OCI-LY3 (cell line): ENCODE measurements around the gene CALML6.

ENCODE experiments used
- H2AFZ ChIP-seq: fragments of 200-600, 300-600 bp; shearing (Covaris generic); 2 replicates; pipeline ENCODE4 v1.6.0; 2014; ENCODE audit warnings: antibody characterized with exemption, low read depth, low read length
- H3K27ac ChIP-seq: fragments of 200-600, 300-600 bp; sonication (generic); 2 replicates; pipeline ENCODE4 v1.5.1; 2014; ENCODE audit warnings: mild to moderate bottlenecking, low read length, moderate library complexity, mixed read lengths
- H3K27me3 ChIP-seq: fragments of 200-600, 300-600 bp; sonication (generic); 2 replicates; pipeline ENCODE4 v1.6.1; 2014; ENCODE audit warnings: low read depth, low read length, mixed read lengths
- H3K36me3 ChIP-seq: fragments of 200-600, 300-600 bp; sonication (generic); replicated peaks from 2 replicates; pipeline ENCODE3; 2014; ENCODE audit warnings: low read depth, low read length, mixed read lengths
- H3K4me1 ChIP-seq: fragments of 300-600, 200-600 bp; sonication (generic); 2 replicates; pipeline ENCODE4 v1.6.1; 2014; ENCODE audit warnings: low read length, mixed read lengths
- H3K4me2 ChIP-seq: fragments of 200-600, 300-600 bp; sonication (generic); 2 replicates; pipeline ENCODE4 v1.6.1; 2014; ENCODE audit warnings: low read length, mixed read lengths
- H3K4me3 ChIP-seq: fragments of 300-600, 200-600 bp; sonication (generic); 2 replicates; pipeline ENCODE4 v1.5.1; 2014; ENCODE audit warnings: antibody characterized with exemption, mild to moderate bottlenecking, low read length, moderate library complexity
- H3K79me2 ChIP-seq: fragments of 300-600, 200-600 bp; shearing (Covaris generic); 2 replicates; pipeline ENCODE4 v1.6.1; 2014; ENCODE audit warnings: mild to moderate bottlenecking, low read length, mixed read lengths
- H3K9ac ChIP-seq: fragments of 300-600, 200-600 bp; shearing (Covaris generic); 2 replicates; pipeline ENCODE4 v1.6.0; 2014; ENCODE audit warnings: mild to moderate bottlenecking, low read length, moderate library complexity
- H3K9me3 ChIP-seq: fragments of 200-600, 300-600 bp; shearing (Covaris generic); 2 replicates; pipeline ENCODE4 v1.6.1; 2014; ENCODE audit warnings: low read length, mixed read lengths; ENCODE audit not compliant: insufficient read depth
- H4K20me1 ChIP-seq: fragments of 200-600, 300-600 bp; sonication (generic); 2 replicates; pipeline ENCODE4 v1.6.1; 2016; ENCODE audit warnings: low read length, mixed read lengths; ENCODE audit not compliant: insufficient read depth
- CTCF ChIP-seq: fragments of 200-600, 300-600 bp; sonication (generic); IDR thresholded peaks from 2 replicates; pipeline ENCODE4 v1.5.1; 2014; ENCODE audit warnings: antibody characterized with exemption, low read length, low read depth
- EZH2phosphoT487 ChIP-seq: fragments of 200-600 bp; shearing (Covaris generic); IDR thresholded peaks from 2 replicates; pipeline ENCODE4 v1.6.1; 2018; ENCODE audit warnings: antibody characterized with exemption, mixed run types, low read depth

Gene CALML6

DNA sequence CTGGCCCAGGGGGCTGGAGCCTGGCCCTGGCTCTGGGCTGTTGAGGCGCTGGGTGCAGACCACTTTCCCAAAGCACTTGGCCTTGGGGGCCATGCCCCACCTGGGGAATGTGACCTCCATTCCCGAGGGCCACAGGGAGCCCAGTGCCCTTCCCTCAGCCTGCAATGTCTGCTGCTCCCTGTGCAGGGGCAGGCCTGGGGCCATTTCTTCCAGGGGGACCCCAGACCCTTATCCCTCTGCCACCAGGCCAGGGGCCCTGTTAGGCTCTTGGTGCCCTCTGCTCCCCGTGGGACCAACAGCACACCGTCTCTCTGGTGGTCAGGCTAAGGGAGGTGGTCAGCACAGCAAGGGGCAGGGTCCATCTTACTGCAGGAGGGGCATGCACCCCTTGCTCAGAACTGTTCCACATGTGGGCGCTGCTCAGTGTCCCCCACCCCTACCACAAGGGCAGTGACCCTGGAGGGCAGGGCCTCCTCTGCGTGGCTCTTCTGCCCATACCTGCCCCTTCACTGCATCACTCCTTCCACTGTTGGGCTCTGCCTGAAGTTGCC, 5.1 kb downstream of the CALML6 start:
- H4K20me1 ChIP-seq = no peaks in the 10 kb centered on the region
- H3K27ac ChIP-seq = no peak overlapping the region
- H3K4me2 ChIP-seq = peak overlapping the region; percentile 76
- no peak for TF ChIP-seq EZH2phosphoT487
- TF ChIP-seq CTCF = no peak
- H3K27me3 ChIP-seq = no peaks in the 10 kb centered on the region
- H3K9ac ChIP-seq = peak overlapping the region; percentile 14; the same call in 1 of the 2 replicates
- H3K79me2 ChIP-seq = no peaks in the 10 kb centered on the region
- H3K4me1 ChIP-seq = no peaks in the 10 kb centered on the region; the same call in 1 of the 2 replicates
- H3K4me3 ChIP-seq = peak overlapping the region; percentile 76
- no peak overlapping the region for H2AFZ ChIP-seq
- H3K36me3 ChIP-seq = no peaks in the 10 kb centered on the region
- H3K9me3 ChIP-seq = no peaks in the 10 kb centered on the region

DNA sequence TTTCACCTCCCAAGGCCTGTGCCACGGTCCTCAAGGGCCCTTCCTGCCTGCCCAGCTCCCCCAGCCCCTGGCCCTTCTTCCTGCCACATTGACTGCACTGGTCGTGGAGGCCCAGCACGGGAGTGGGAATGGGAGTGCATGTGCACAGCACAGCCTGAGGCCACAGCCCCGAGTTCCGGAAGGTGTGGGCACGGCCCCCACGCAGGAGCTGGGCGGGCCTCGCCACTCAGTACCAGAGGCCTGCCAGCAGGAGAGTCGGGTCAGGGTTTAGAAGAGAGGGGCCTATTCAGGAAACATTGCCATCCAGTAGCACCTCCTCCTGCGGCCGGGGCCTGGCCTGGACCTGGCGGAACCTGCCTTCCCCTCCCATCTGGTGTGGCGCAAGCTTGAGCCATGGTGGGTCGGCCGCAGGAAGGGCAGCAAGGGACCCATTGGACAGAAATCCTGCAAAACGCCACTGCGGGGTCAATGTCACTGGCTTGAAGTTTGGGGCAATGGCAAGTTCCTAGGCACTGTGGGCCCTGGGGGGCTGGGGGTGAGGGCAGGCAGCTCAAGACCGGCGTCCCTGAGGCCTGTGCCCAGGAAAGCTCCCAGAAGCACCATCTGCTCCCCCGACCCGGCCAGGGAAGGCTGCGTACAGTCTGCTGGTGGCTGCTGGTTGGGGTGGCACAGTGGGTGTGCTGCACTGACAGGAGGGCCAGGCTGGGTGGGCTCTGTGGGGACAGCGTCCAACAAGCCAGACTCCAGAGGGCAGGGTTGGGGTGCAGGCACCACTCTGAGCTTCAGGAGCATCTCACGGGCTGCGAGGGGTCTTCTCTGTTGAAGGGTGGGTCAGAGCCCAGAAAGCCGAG, 5.8 kb downstream of the CALML6 start:
- H3K4me1 ChIP-seq = no peaks in the 10 kb centered on the region; the same call in 1 of the 2 replicates
- H3K27ac ChIP-seq = no peak overlapping the region
- H3K36me3 ChIP-seq = no peaks in the 10 kb centered on the region
- H3K4me3 ChIP-seq = no peak overlapping the region
- H3K27me3 ChIP-seq = no peaks in the 10 kb centered on the region
- H3K9me3 ChIP-seq = no peaks in the 10 kb centered on the region
- H3K79me2 ChIP-seq = no peaks in the 10 kb centered on the region
- no peaks in the 10 kb centered on the region for H4K20me1 ChIP-seq
- no peak overlapping the region for H3K9ac ChIP-seq
- H3K4me2 ChIP-seq = no peak overlapping the region
- no peak for TF ChIP-seq EZH2phosphoT487
- TF ChIP-seq CTCF = no peak
- no peak overlapping the region for H2AFZ ChIP-seq

- H3K4me3 ChIP-seq = no peak overlapping the region
- H3K27ac ChIP-seq = no peak overlapping the region
- no peaks in the 10 kb centered on the region for H3K9me3 ChIP-seq
- TF ChIP-seq EZH2phosphoT487 (no peak), CTCF (no peak)
- H4K20me1 ChIP-seq = no peaks in the 10 kb centered on the region
- no peaks in the 10 kb centered on the region for H3K27me3 ChIP-seq
- no peak overlapping the region for H3K4me2 ChIP-seq
- H3K79me2 ChIP-seq = no peaks in the 10 kb centered on the region
- H2AFZ ChIP-seq = no peak overlapping the region
- H3K36me3 ChIP-seq = no peaks in the 10 kb centered on the region
- no peaks in the 10 kb centered on the region; the same call in 1 of the 2 replicates for H3K4me1 ChIP-seq
- no peak overlapping the region for H3K9ac ChIP-seq
Observed at GRCh38 chr1:1921459-1921862, 6.4 kb downstream of the CALML6 start.

DNA sequence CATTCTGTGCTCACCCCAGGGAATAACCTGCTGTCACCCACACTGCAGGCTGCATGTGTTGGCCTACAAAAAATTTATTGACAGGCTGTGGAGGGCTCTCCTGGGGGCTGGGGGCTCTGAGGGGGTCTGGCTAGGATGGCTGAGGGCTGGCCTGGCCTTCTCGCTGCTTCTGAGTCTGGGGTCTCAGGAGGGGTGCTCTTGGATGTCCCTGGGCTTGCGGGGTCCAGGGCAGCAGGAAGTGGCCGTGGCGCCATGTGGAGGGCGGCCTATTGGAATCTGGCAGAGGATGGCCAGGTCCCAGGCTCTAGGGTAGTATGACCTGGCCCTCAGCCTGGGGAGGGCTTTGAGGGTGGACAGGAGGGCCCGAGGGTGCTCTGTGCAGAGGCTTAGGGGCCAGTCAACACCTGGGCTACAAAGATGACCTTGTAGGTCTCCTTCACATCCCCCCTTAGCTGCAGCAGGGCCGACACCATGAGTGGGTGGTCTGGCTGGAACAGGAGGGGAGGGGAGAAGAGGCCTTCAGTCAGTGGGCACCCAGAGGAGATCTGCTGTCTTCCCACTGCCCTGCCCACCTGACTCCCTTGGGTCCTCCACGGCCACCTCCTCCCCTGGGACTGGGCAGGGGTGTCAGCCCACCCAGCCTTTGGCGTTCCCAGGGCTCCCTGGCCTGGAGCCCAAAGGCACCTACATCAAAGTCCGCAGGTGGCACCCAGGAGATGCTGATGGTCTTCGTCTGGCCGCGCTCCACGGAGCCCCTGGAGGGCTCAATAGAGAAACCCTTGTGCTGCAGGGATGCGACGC, 7.0 kb downstream of the CALML6 start:
- Histone ChIP-seq H2AFZ (no peak overlapping the region), H4K20me1 (no peaks in the 10 kb centered on the region), H3K36me3 (no peaks in the 10 kb centered on the region), H3K4me3 (no peak overlapping the region), H3K4me1 (no peaks in the 10 kb centered on the region; the same call in 1 of the 2 replicates), H3K27me3 (no peaks in the 10 kb centered on the region), H3K9ac (no peak overlapping the region), H3K79me2 (no peaks in the 10 kb centered on the region), H3K27ac (no peak overlapping the region), H3K9me3 (no peaks in the 10 kb centered on the region), H3K4me2 (no peak overlapping the region)
- TF ChIP-seq CTCF (no peak), EZH2phosphoT487 (no peak)
